HCT116 (cell line): ENCODE data around the gene APOL6. TPM values are rescaled to one million over a fixed set of nuclear protein-coding genes. Genes with fewer than 3 reads are reported as not detected.

Experiments used
- ATAC-seq: fragments of 200-7000 bp; cut with Tn5 transposase; 2 replicates; pipeline ENCODE4 v1.9.1; 2020; ENCODE audit warnings: mild to moderate bottlenecking, moderate library complexity
- BruUV-seq: library from RNA; stranded (reverse); fragments of 400-500 nt; replicated peaks from 2 replicates; lab custom pipeline; 2021; lab: Mats Ljungman, UMichigan
- CTCF ChIA-PET: fragments of 300-600 bp; sonication (Branson Sonifier 250); formaldehyde crosslinking; loops from one replicate; lab custom pipeline; 2021; ENCODE audit warnings: antibody characterized with exemption; lab: Charles Lee
- POLR2A ChIA-PET: fragments of 300-600, 350-600 bp; sonication (Branson Sonifier 250); formaldehyde crosslinking; loops from one replicate; lab custom pipeline; 2021; ENCODE audit warnings: antibody characterized with exemption; lab: Charles Lee
- RAD21 ChIA-PET, 2 experiments: fragments of 300-600 bp; sonication (Branson Sonifier 250); formaldehyde crosslinking; loops; one replicate each; lab custom pipeline; 2023; ENCODE audit warnings: low total read pairs in 2 of 2; ENCODE audit not compliant: uncharacterized antibody in 2 of 2, unreplicated experiment in 2 of 2, low non-redundant PET in 1 of 2; lab: Charles Lee
- DNase-seq: peaks from one replicate; pipeline ENCODE4 v3.0.0-alpha.2; 2010; ENCODE audit warnings: low read depth, low spot score
- H2AFZ ChIP-seq: fragments of 200-600 bp; shearing (Covaris generic), sonication (generic); 2 replicates; pipeline ENCODE4 v1.6.1; 2017; ENCODE audit warnings: low read depth, mixed run types, mixed read lengths, antibody characterized with exemption, low read length; ENCODE audit not compliant: poor library complexity, severe bottlenecking
- H3K27ac ChIP-seq: 2 replicates; pipeline ENCODE4 v1.5.1; 2012; ENCODE audit warnings: low read depth, low read length
- H3K27me3 ChIP-seq: fragments of 200-600 bp; sonication (generic); 2 replicates; pipeline ENCODE4 v1.6.1; 2016; ENCODE audit warnings: mixed run types, low read length, mixed read lengths; ENCODE audit not compliant: insufficient read depth
- H3K36me3 ChIP-seq, 2 experiments: fragments of 200-500 bp in 1 of 2; fragments of 200-600 bp in 1 of 2; sonication (Bioruptor generic) in 1 of 2; sonication (generic) in 1 of 2; 2 replicates each; pipeline versions ENCODE4 v1.5.1 to v1.6.1; 2014 to 2016; ENCODE audit warnings: low read length in 2 of 2, inconsistent platforms in 1 of 2, mixed read lengths in 1 of 2, mixed run types in 1 of 2; ENCODE audit not compliant: insufficient read depth in 2 of 2, control insufficient read depth in 1 of 2
- H3K4me1 ChIP-seq, 2 experiments: fragments of 200-600 bp in 1 of 2; sonication (generic) in 1 of 2; 2 replicates each; pipeline versions ENCODE4 v1.5.1 to v1.6.1; 2012 to 2017; ENCODE audit warnings: low read length in 2 of 2, inconsistent platforms in 1 of 2, mild to moderate bottlenecking in 1 of 2, mixed read lengths in 1 of 2, mixed run types in 1 of 2, moderate library complexity in 1 of 2; ENCODE audit not compliant: insufficient read depth in 2 of 2, control insufficient read depth in 1 of 2
- H3K4me2 ChIP-seq: fragments of 200-600 bp; sonication (generic); 2 replicates; pipeline ENCODE4 v1.6.1; 2017; ENCODE audit warnings: mixed run types, low read length, mixed read lengths
- H3K4me3 ChIP-seq, 2 experiments: fragments of 200-600 bp in 1 of 2; sonication (generic) in 1 of 2; replicated peaks in 1 of 2; 2 replicates each; pipeline ENCODE4 v1.5.1; 2011 to 2016; ENCODE audit warnings: low read length in 2 of 2, control low read depth in 1 of 2, low read depth in 1 of 2, mild to moderate bottlenecking in 1 of 2, mixed read lengths in 1 of 2, mixed run types in 1 of 2
- H3K79me2 ChIP-seq: fragments of 200-600 bp; sonication (generic); 2 replicates; pipeline ENCODE4 v1.6.1; 2017; ENCODE audit warnings: mild to moderate bottlenecking, mixed run types, low read length, moderate library complexity, mixed read lengths; ENCODE audit not compliant: insufficient read depth
- H3K9ac ChIP-seq: fragments of 200-600 bp; sonication (generic); 2 replicates; pipeline ENCODE4 v1.6.1; 2016; ENCODE audit warnings: low read length, mixed read lengths
- H3K9me2 ChIP-seq: fragments of 200-600 bp; sonication (generic), shearing (Covaris generic); 2 replicates; pipeline ENCODE4 v1.6.1; 2017; ENCODE audit warnings: mixed run types, mild to moderate bottlenecking, moderate library complexity; ENCODE audit not compliant: insufficient read depth
- H3K9me3 ChIP-seq, 2 experiments: fragments of 200-500 bp in 1 of 2; fragments of 200-600 bp in 1 of 2; sonication (Bioruptor generic) in 1 of 2; sonication (generic) in 1 of 2; 2 replicates each; pipeline ENCODE4 v1.6.1; 2014 to 2017; ENCODE audit warnings: low read length in 2 of 2, mixed read lengths in 2 of 2, inconsistent platforms in 1 of 2, low read depth in 1 of 2, mild to moderate bottlenecking in 1 of 2, mixed run types in 1 of 2, moderate library complexity in 1 of 2; ENCODE audit not compliant: control insufficient read depth in 1 of 2, insufficient read depth in 1 of 2
- H4K20me1 ChIP-seq: fragments of 200-600 bp; sonication (generic), shearing (Covaris generic); 2 replicates; pipeline ENCODE4 v1.6.1; 2017; ENCODE audit warnings: mixed run types, mild to moderate bottlenecking, moderate library complexity; ENCODE audit not compliant: insufficient read depth
- CBX3 ChIP-seq: IDR thresholded peaks from 2 replicates; pipeline ENCODE4 v1.6.1; 2012; ENCODE audit warnings: low read depth
- CEBPB ChIP-seq: IDR thresholded peaks from 2 replicates; pipeline ENCODE4 v1.6.1; 2012; ENCODE audit warnings: low read depth
- ELF1 ChIP-seq: IDR thresholded peaks from 2 replicates; pipeline ENCODE4 v1.6.1; 2012; ENCODE audit warnings: low read depth, borderline replicate concordance
- EZH2 ChIP-seq: fragments of 200-600 bp; sonication (generic); IDR thresholded peaks from 2 replicates; pipeline ENCODE4 v1.6.1; 2017; ENCODE audit warnings: antibody characterized with exemption, mixed run types
- EZH2phosphoT487 ChIP-seq: fragments of 200-600 bp; IDR thresholded peaks from 2 replicates; pipeline ENCODE4 v1.6.1; 2018; ENCODE audit warnings: antibody characterized with exemption, borderline replicate concordance
- JUND ChIP-seq: IDR thresholded peaks from 2 replicates; pipeline ENCODE4 v1.6.1; 2012
- RAD21 ChIP-seq: IDR thresholded peaks from 2 replicates; pipeline ENCODE4 v1.6.1; 2012; ENCODE audit warnings: low read depth, mild to moderate bottlenecking
- SIN3A ChIP-seq: IDR thresholded peaks from 2 replicates; pipeline ENCODE4 v1.6.1; 2012; ENCODE audit warnings: low read depth
- SP1 ChIP-seq: IDR thresholded peaks from 2 replicates; pipeline ENCODE4 v1.6.1; 2012; ENCODE audit warnings: low read depth
- intact Hi-C: fragments of 100-400 bp; cut with micrococcal nuclease; formaldehyde crosslinking; loops from 2 replicates; pipeline ENCODE4 v1.10.0; 2022
- total RNA-seq: library from RNA; stranded (reverse); gene quantifications from one replicate; pipeline ENCODE4 v1.2.1, GENCODE V29; 2021; ENCODE audit not compliant: unreplicated experiment
- TF ChIP-seq, protein P1 (sequence below): IDR thresholded peaks from 2 replicates; pipeline ENCODE4 v1.6.1; 2012
- TF ChIP-seq, protein P2 (sequence below), 3 experiments: fragments of 200-600 bp in 1 of 3; sonication (generic) in 1 of 3; IDR thresholded peaks in 2 of 3; conservative IDR thresholded peaks in 1 of 3; 2 replicates each; pipeline ENCODE4 v1.5.1; 2012 to 2017; ENCODE audit warnings: low read depth in 2 of 3, low read length in 2 of 3, antibody characterized with exemption in 1 of 3, borderline replicate concordance in 1 of 3, control low read depth in 1 of 3, mild to moderate bottlenecking in 1 of 3, mixed read lengths in 1 of 3, mixed run types in 1 of 3, moderate library complexity in 1 of 3; ENCODE audit not compliant: insufficient read depth in 1 of 3

Gene APOL6
- total RNA-seq, 1 experiment from 2014 or later = 0.84 TPM

DNA sequence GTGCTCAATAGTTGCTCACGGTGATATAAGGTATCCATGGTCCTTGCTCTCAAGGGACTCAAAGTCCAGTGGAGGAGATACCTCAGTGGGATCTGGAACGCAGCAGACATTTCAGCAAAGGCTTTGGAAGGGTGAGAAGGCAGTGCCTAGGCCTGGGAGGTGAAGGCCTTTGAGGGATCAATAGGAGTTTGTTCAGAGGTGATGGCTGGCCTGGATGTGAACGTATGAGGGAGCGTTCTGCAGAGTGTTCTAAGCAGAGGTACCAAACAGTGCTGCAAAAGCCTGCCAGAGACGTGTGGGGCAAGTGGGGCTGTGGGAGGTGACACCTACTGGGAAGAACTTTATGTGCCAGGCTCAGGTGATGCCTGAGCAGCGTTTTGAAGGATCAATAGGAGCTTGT is 23.7 kb upstream of the APOL6 start:
- BruUV-seq = no TSS peak
- Histone ChIP-seq H3K9me3 (peaks cover 0 to 4% of the 10 kb centered on the region in 2 experiments; a peak in 1 of 4 replicates), H3K27me3 (no peaks in the 10 kb centered on the region), H4K20me1 (no peaks in the 10 kb centered on the region), H3K36me3 (no peaks in the 10 kb centered on the region), H3K79me2 (no peaks in the 10 kb centered on the region), H3K4me3 (no peak overlapping the region), H3K9ac (no peak overlapping the region), H3K9me2 (no peaks in the 10 kb centered on the region), H3K4me2 (no peak overlapping the region), H3K27ac (no peak overlapping the region)
- ATAC-seq = no peak
- ChIA-PET RAD21 (no interaction called here), CTCF (no interaction called here), POLR2A (no interaction called here)
- DNase-seq = no peak
- intact Hi-C loops = no loop called here
- no peak for TF ChIP-seq SIN3A
- no peak for TF ChIP-seq JUND
- no peak for TF ChIP-seq EZH2
- TF ChIP-seq, protein P1, sequence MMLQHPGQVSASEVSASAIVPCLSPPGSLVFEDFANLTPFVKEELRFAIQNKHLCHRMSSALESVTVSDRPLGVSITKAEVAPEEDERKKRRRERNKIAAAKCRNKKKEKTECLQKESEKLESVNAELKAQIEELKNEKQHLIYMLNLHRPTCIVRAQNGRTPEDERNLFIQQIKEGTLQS = no peak
- no peak for TF ChIP-seq ELF1
- no peak for TF ChIP-seq CBX3
- TF ChIP-seq, protein P2, sequence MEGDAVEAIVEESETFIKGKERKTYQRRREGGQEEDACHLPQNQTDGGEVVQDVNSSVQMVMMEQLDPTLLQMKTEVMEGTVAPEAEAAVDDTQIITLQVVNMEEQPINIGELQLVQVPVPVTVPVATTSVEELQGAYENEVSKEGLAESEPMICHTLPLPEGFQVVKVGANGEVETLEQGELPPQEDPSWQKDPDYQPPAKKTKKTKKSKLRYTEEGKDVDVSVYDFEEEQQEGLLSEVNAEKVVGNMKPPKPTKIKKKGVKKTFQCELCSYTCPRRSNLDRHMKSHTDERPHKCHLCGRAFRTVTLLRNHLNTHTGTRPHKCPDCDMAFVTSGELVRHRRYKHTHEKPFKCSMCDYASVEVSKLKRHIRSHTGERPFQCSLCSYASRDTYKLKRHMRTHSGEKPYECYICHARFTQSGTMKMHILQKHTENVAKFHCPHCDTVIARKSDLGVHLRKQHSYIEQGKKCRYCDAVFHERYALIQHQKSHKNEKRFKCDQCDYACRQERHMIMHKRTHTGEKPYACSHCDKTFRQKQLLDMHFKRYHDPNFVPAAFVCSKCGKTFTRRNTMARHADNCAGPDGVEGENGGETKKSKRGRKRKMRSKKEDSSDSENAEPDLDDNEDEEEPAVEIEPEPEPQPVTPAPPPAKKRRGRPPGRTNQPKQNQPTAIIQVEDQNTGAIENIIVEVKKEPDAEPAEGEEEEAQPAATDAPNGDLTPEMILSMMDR (IDR thresholded peaks at IDR 0.05 in 2 of 3, conservative IDR thresholded peaks at IDR 0.05 in 1 of 3; ENCODE audit: borderline replicate concordance in 1 of 3, insufficient read depth in 1 of 3, low read depth in 2 of 3, low read length in 2 of 3) = no peak
- TF ChIP-seq RAD21 = no peak
- TF ChIP-seq EZH2phosphoT487 = no peak
- TF ChIP-seq CEBPB = no peak
- TF ChIP-seq SP1 = no peak
- TF ChIP-seq, all 23 proteins: peak for 0
- Histone ChIP-seq H2AFZ (no peak overlapping the region), H3K4me1 (peaks cover 24 to 46% of the 10 kb centered on the region in 2 experiments)
